GM12875 (cell line): Measurements from ENCODE around the gene RGPD6.
"Not testable (repeated sequence)": the region's sequence is repeated elsewhere in the genome, so short reads cannot be mapped to it uniquely, and the experiment has no call there.

Source experiments
- H3K4me3 ChIP-seq: one replicate; pipeline ENCODE4 v1.5.1; 2011; ENCODE audit warnings: low read depth, low read length, control low read depth

Gene RGPD6

GRCh38 chr2:110576763-110577416 is at the start of gene RGPD6:
TSS of gene RGPD6 (minus strand) at chr2:110577222. CDS start at chr2:110577024, 198 bp downstream.
- not testable (repeated sequence) for H3K4me3 ChIP-seq

GRCh38 chr2:110619326-110619939 is 42.4 kb upstream of the RGPD6 start:
- not testable (repeated sequence) for H3K4me3 ChIP-seq

GRCh38 chr2:110613927-110614326 is 36.9 kb upstream of the RGPD6 start:
- not testable (repeated sequence) for H3K4me3 ChIP-seq

GRCh38 chr2:110610613-110611250 is 33.7 kb upstream of the RGPD6 start:
- not testable (repeated sequence) for H3K4me3 ChIP-seq

GRCh38 chr2:110609843-110610612 is 33.0 kb upstream of the RGPD6 start:
- not testable (repeated sequence) for H3K4me3 ChIP-seq

GRCh38 chr2:110608788-110609502 is 31.9 kb upstream of the RGPD6 start:
- not testable (repeated sequence) for H3K4me3 ChIP-seq

GRCh38 chr2:110605057-110605456 is 28.0 kb upstream of the RGPD6 start:
- not testable (repeated sequence) for H3K4me3 ChIP-seq

GRCh38 chr2:110603917-110604591 is 27.0 kb upstream of the RGPD6 start:
- H3K4me3 ChIP-seq = not testable (repeated sequence)

- not testable (repeated sequence) for H3K4me3 ChIP-seq
These were observed 25.1 kb upstream of the RGPD6 start for GRCh38 chr2:110602139-110602538.

GRCh38 chr2:110591973-110592372 is 15.0 kb upstream of the RGPD6 start:
- H3K4me3 ChIP-seq = not testable (repeated sequence)

- not testable (repeated sequence) for H3K4me3 ChIP-seq
These were observed 12.8 kb upstream of the RGPD6 start for GRCh38 chr2:110589677-110590330.

GRCh38 chr2:110588520-110588919 is 11.5 kb upstream of the RGPD6 start:
- not testable (repeated sequence) for H3K4me3 ChIP-seq

- H3K4me3 ChIP-seq = not testable (repeated sequence)
These were observed 2.4 kb upstream of the RGPD6 start for GRCh38 chr2:110579216-110579965.

- not testable (repeated sequence) for H3K4me3 ChIP-seq
These were observed 1.4 kb upstream of the RGPD6 start for GRCh38 chr2:110578429-110578828.

GRCh38 chr2:110499755-110500377 is 77.2 kb downstream of the RGPD6 start:
- not testable (repeated sequence) for H3K4me3 ChIP-seq

GRCh38 chr2:110496027-110496426 is 81.0 kb downstream of the RGPD6 start:
- H3K4me3 ChIP-seq = not testable (repeated sequence)

GRCh38 chr2:110494488-110494887 is 82.5 kb downstream of the RGPD6 start:
- not testable (repeated sequence) for H3K4me3 ChIP-seq

GRCh38 chr2:110488991-110489390 is 88.0 kb downstream of the RGPD6 start:
- H3K4me3 ChIP-seq = not testable (repeated sequence)
